IPS DF 4.7 (cell line): ENCODE results near the gene ALDH3A1.

Experiments
- DNase-seq: peaks from one replicate; pipeline ENCODE4 v3.0.0-alpha.2; 2013; ENCODE audit warnings: low spot score; ENCODE audit errors: extremely low read depth

Gene ALDH3A1

DNA sequence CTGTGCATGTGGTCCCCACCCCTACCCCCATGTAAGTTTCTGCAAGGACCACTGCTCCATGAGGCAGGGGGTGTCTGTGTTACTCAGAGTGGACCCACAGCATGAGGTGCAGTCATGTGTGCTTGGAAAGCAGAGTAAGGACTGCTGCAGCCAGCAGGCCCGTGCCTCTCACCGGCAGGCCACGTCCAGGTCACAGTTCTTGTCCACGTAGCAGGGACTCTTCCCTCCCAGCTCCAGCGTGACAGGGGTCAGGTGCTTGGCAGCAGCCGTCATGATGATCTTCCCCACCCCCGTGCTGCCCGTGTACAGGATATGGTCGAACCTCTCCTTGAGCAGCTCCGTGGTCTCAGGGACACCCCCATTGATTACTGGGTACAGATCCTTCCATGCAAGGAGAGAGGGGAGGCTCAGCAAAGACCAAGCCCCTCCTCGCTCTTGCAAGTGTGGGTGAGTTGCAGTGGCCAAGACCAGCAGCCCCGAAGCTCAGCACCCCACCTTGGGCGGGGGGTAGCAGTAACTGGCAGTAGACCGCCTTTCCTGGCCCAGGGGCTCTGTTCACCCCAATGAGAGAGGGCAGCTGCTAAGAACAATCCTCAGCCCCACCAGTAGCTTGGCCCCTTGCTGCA lies 6.2 kb downstream of the ALDH3A1 start:
- no peak for DNase-seq

DNA sequence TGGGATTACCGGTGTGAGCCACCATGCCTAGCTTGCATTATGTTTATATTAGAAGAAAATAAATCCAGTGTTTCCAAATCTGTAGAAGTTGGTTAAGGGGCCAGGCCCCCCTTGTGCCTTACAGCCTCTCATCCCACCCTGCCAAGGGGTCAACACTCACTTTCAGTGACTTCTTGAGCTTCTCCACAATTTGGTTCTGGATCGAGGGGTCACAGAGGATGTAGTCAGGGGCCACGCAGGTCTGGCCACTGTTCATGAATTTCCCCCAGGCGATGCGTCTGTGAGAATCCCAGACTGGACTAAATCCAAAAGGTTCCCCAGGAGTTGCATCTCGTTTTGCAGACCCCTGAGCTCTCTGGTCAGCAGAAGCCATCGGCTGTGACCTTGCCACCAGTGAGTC lies 7.2 kb downstream of the ALDH3A1 start:
- no peak for DNase-seq

DNA sequence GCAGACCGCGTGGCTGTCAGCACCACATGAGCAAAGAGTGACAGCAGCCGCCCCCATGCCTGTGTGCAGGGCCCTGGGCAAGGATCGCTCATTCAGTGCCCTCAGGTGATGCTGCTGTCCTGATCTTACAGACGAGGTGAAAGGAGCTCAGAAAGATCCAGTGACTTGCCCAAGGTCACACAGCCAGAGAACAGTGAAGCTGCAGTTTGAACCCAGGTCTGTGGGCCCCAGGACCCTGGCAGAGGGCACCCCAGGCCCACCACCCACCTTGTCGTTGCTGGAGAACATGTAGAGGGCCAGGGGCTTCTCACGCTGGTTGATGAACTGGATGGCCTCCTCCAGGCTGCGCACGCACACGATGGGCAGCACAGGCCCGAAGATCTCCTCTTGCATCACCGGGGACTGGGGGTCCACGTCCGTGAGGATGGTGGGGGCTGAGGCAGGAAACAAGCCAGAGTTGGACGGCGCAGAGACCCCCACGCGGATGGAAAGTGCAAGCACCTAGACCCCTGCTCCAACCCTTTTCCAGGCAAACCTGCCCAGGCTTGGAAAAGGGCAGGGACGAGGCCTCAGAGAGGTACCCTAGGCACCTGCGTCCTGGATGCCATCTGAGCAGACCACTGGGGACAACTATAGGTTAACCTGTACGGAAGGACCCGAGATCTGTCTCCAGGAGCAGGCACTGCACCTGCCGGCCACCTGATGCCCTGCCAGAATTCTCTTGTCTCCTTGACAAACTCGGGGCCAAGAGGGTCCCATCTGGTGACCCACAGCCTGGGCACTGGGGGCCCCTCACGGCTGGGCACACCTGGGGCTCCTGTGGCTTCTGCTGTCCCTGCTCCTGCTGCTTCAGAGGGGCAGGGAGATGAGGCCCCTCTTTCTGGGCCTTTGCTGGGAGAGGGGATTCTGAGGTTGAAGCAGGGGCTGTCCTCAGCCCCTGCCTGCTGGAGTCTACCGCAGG lies 8.6 kb downstream of the ALDH3A1 start:
- DNase-seq: no peak

DNA sequence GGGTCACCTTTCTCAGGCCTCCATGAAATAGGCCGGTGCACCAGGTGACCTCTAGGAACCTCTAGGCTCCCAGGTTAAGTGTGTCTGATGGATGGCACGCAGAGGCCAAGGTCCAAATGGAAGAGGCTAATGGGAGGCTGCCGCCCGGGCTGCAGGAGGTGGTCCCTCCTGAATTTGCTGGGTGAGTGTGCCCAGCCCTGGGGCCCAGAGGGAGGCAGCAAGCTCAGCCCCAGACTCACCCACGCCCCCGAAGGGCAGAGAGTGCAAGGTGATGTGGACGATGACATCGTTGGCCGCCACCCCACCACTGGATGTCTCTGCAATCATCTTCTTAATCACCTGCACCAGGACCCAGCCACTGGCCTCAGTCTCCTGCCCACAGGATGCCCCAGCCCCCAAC lies 9.3 kb downstream of the ALDH3A1 start:
- DNase-seq: no peak

DNA sequence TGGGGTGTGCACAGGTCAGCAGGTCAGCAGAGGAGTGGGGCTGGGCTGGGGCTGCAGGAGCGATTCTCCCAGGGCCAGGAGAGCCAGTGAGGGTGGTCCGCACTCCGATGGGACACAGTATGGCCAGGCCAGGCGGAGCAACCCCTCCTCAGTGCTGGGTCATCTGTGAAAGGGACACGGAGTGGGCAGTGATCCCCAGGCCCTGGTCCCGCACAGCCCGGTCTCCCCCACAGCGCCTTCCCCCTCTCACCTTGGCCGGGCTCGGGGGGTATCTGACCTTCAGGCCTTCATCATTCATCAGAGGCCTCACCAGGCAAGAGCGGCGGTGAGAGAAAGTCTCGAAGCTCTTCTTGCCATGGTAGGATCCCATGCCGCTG lies 10.0 kb downstream of the ALDH3A1 start:
- no peak for DNase-seq

DNA sequence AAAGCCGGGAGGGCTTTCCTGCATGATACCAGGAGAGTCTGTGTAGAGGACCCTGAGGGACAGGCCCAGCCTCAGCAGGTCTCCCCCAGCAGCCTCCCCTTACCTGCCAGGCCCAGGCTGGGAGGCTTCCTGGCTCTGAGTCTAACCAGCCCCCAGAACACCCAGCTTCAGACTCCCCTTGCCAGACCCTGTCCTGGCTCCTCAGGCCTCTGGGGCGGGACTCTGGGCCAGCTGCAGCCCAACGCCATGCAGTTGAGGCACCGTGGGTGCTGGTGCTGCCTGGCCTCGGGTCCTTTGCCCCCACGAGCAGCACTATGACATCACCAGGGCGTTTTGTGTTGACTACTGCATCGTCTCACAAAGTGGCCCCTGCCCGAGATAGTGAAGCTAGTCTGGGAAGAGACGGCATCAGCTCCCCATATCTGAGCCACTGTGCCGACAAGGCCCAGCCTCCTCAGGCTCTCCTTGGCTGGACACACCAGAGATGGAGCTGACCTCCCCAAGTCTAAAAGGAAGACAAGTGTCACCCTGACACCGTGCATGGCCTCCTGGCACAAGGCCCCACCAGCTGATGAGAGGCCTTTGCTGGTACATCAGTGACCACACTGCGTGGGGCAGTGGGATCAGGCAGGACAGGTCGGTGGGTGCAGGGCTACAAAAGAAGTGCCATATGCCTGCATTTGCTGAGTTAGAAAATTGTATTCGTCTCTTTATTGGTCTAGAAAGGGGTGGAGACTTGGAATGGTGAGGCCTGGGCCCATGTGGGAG lies 10.6 kb downstream of the ALDH3A1 start:
- no peak for DNase-seq

DNA sequence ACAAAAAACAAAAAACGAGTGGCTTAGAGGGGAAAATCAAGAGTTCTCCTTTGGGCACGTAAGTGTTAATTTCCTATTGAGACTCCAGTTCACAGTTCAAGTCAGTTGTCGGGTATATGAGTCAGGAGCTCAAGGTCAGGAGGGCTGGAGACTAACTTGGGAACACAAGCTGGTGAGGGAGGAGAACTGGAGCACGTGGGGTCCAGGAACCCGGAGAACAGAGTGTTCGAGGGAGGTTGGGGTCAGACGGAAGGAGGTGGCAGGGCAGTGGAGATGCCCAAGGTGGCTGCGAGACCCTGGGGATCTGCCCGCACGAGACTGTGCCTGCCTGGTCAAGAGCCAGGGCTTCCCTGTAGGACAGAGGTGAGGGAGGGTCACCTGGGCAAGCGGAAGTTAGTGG lies 12.0 kb downstream of the ALDH3A1 start:
- no peak for DNase-seq

DNA sequence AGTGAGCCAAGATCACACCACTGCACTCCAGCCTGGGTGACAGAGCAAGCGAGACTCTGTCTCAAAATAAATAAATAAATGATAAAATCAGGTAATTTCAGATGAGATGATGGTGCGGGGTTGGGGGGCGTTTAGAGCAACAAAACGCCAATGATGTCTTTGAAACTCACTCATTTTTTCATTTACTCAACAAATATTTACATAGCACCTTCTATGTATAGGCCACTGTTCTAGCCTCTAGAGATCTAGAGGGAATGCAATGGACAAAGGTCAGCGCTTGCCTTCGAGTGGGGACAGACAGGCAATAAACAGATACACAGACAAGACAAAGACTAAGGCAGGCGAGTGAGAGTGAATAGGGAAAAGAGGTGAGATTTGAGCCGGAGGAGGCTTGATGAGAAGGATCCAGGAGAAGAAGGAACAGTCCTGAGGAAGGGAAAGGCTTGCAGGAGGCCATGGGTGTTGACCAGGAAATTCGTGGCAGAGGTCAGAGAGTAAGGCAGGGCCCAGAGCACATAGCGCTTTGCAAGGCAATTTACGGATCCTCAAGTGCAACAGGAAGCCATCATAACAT lies 14.1 kb downstream of the ALDH3A1 start:
- no peak for DNase-seq

DNA sequence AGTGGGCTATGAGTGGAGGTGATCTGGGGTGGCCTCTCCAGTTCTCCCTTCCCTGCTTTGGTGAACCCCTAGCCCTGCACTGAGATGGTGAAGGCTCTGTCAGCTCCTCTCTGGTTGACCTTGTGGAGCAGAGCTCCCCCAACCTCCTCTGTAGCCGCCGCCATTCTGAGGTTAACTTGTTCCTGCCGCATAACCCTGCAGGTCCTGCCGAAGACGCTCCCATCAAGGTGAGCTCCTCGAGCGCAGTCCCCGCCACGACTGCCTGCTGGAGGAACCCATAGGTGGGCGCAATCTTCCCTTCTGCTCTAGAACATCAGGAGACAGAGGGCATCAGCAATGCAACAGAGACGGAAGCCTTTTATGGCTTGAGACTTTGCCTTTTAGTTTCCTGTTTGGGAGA lies 16.5 kb downstream of the ALDH3A1 start:
- no peak for DNase-seq

DNA sequence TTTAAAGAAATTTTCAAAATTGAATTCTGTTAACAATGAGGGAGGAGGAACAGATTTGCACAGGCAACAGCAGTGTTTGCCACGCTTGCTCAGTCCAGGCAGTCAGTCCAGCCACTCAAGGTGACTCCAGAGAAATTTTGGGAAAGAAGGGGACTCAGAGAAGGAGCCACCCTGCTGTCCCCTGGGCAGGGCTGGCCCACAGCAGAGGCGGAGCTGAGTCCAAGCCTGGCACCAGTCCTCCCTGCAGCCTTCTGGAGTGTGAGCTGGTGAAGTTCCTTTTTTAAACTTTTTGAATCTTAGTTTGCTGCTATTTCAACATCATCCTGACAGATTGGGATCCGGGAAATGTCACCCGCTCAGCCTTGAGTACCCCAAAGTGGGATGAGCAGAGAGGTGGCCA lies 17.3 kb downstream of the ALDH3A1 start:
- no peak for DNase-seq

DNA sequence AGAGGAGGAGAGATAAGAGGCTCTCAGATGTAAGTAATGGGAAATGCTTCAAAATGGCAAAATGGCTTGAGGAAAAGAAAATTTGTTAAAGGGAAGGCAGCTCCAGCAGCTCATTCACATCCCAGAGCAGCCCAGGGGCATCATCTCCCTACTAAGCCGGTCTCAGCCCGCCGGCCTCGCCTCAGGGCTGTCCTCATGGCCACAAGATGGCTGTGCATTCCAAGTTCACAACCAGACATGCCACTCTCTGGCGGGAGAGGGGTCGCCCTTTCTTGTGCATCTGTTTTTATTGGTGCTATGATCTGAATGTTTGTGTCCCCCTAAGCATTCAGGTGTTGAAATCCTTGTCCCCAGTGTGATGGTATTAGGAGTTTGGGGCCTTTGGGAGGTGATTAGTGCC lies 18.2 kb downstream of the ALDH3A1 start:
- no peak for DNase-seq

DNA sequence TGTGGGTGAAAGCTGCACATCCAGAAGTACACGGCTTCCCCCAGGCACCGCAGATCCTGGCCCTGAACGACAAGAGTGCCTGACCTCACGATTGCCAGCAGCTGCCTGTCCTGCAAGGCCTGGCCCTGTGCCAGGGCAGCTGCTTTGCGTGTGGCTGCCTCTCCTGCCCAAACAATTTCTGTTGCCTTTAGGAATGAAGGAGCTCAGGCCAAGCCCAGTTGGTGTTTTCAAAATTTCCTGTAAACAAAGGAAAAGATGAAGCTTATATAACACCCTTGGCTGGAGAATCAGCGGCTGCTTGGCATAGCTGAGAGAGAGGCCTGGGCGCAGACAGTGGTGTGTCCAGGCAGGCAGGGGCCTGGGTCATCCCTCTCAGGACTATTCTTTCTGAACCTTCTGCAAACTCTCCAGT lies 20.0 kb downstream of the ALDH3A1 start:
- DNase-seq: no peak

DNA sequence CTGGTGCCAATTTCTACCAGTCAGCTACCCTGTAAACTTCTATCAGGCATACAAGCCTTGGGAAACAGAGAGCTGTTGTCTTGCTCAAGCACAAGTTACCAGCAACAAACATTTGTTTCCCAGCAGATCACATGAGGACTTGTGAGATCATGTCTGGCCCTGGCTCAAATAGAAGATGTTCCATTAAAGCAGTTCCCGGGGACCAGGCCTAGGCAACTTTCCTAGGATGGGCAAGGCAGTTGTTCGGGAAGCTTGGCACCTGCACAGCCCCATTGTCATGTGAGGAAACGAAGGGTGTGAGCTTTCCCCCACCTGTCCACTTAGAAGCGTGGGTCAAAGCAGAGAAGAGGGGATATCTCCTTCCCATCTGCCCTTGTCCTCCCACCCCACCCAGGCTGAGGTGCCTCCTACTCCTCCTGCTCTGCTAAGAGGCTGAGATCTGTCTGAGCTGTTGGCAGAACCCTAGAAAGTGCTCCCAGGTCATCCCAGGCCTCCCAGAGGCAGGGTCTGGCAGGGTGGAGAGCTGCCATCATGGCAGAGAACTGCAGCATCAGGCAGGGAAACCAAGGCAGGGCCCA lies 20.5 kb downstream of the ALDH3A1 start:
- DNase-seq: no peak

DNA sequence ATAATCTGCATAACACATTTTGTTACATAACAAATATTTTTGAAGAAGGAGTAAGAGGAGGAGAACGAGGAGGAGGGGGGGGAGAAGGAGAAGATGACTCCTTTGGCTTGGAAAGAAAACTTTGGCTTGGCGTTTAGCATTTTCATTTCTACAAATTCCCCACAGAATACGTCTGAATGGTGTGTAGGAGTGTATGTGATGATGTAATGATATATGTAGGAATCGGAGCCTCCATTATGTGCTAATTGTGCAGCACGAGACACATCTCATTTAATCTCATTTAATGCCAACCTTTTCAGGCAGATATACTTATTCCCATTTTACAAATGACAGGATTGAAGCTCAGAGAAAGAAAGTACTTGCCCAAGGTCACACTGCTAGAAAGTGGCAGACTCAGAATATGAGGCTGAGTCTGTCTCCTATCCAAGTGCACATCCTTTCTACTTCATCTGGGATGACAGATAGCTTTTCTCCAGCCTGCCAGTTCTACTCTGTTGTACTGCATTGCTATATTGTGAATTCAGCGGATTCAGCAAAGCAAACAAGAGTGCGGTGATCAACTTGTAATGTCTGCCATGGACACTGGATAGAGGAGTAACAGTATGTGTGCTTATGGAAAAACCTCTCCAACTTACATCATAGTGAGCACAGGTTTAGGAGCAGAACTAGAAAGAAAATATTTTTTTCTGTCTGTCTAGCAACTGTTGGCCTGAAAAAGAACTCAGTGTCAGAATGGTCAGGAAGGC lies 21.3 kb downstream of the ALDH3A1 start:
- DNase-seq: no peak

DNA sequence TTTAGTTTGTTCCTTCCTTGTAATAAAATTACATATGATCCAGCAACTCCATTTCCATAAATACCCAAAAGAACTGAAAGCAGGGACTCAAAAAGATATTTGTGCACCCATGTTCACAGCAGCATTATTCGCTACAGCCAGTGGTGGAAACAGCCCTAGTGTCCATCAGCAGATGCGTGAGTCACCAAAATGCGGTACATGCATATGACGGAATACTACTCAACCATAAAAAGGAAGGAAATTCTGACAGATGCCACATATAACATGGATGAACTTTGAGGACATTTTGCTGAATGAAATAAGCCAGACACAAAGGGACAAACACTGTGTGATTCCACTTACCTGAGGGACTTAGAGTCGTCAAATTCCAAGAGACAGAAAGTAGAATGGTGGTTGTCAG lies 22.6 kb downstream of the ALDH3A1 start:
- DNase-seq: no peak

DNA sequence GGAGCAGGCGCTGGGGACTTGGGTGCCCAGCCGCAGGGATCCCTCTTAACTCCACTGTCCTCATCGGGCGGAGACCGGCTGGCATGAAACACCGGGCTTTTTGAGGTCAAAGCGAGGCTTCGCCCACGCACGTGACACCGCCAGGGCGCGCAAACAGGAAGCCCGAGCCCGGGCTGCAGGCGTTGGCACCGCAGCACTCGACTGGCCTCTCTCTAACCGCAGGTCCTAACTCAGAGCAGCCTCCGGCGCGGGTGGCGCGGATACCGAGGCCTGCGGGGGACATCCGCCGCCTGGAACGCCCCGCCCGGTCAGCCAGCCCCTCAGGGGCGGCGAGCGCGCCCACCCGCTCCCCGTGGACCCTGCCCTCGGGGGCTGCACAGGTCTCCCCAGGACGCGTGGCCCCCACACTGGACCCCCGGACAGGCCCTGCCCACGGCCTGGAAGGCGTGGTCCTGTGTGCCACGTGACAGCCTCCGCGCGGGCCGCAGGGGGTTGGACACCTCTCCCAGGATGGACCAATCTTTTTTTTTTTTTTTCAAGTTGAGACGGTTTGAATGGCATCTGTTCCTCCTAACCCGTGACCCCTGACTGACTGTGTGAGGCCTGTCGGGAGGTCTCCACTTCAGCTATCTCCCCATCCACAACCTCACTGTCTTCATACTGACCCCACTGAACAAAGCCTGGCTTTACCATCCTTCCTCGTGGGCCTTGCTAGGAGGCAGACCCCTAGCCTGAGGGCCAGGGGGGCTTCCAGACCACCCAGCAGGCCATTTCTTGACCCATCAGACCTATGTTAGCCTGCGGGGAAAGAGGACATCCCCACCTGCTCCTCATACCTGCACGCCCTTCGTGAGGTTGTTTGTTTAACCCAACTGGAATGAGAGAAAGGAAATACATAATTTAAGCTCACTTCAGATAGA lies 23.3 kb downstream of the ALDH3A1 start:
- DNase-seq: no peak

DNA sequence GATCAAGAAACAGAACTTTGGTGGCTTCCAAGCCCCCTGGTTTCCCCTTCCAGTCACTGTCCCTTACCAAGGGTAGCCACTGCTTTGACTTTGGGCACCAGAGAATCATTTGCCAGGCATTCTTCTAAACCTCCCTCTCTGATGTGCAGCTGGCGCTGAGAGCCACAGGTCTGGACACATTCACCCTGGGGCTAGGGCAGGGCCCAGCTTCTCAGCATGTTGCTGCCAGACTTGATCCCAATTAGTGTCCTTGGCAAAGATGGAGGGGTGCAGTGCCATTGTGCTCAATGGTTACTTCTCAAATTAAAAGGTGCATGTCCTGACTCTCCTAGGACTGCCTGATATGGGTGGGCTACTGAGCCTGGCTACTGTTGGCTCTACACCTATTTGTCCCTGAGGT lies 24.1 kb downstream of the ALDH3A1 start:
- no peak for DNase-seq

DNA sequence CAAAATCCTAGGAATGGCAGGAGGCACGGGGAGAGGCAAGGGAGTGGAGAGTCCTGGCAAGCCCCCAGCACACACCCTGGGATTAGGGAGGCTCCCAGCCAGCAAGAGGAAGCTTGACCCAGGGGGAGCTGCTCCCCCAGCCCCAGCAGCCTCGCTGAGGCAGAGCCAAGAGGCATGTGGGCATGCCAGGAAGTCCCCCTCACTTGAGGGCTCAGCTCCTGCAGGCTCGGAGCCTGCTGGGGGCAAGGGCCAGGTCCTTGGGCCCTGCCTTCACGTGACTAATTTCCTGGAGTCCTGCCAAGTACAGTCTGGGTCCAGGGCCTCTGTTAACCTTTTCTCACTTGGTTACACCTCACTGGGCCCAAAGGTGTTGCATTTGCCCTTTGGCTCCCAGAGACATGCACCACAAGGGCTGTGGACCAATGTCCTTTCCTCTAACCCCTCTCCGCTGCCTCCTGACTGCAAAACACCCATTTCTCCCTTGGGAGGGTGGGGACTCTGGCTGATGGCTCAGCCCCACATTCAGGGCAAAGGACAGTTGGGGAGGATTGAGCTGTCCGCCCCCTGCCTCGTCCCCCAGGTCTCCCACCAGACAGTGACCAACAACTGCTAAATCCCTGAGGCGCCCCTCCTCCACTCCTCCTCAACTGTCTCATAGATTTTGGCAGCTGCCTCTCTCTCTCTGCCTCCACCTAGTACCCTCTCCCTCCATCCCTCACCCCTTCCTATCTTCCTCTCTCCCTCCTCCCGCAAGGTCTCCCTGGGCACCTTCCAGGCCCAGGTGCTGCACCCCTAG lies 27.3 kb downstream of the ALDH3A1 start:
- no peak for DNase-seq

DNA sequence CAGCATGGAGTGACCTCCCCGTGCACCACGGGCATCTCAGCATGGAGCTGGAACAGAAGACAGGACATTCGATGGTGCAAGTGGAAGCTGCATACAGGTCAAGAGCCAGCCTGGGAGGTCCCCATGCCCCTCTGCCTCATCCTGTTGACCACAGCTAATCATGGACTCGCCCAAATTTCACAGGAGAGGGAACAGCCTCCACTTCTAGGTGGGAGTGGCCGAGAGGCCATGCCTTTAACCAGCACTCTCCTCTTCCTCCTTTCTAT lies 28.0 kb downstream of the ALDH3A1 start:
- no peak for DNase-seq
